ENCODE measurements around the gene OR10H1.
"Not testable (repeated sequence)": the region's sequence is repeated elsewhere in the genome, so short reads cannot be mapped to it uniquely, and the experiment has no call there.

The OR10H1 gene

GRCh38 chr19:15775249-15775648 is 40.2 kb downstream of the OR10H1 start:
- H3K36me3 ChIP-seq (replicated peaks) = no peaks in the 10 kb centered on the region
- H3K9me3 ChIP-seq = no peaks in the 10 kb centered on the region
- H3K27me3 ChIP-seq (ENCODE audit: low read depth) = no peaks in the 10 kb centered on the region
- no peaks in the 10 kb centered on the region for H3K4me1 ChIP-seq
- in situ Hi-C loops (cut with MboI; ENCODE audit: low sequenced_read_pairs) = loop anchor here (5.0 kb wide), 1 partner anchor 98 kb away; no protein-coding TSS in a partner anchor
- DNase-seq (ENCODE audit: low spot score in 2 of 2) = no peak
- no peak overlapping the region for H3K4me3 ChIP-seq

GRCh38 chr19:15774159-15774558 is 41.3 kb downstream of the OR10H1 start:
- H3K36me3 ChIP-seq (replicated peaks); H3K4me3 ChIP-seq; H3K27me3 ChIP-seq (ENCODE audit: low read depth); H3K9me3 ChIP-seq; in situ Hi-C loops (cut with MboI; ENCODE audit: low sequenced_read_pairs); H3K4me1 ChIP-seq; DNase-seq (ENCODE audit: low spot score in 2 of 2): not testable (repeated sequence)

- no peaks in the 10 kb centered on the region for H3K4me1 ChIP-seq
- in situ Hi-C loops (cut with MboI; ENCODE audit: low sequenced_read_pairs) = no loop called here
- no peak for DNase-seq (ENCODE audit: low spot score in 2 of 2)
- H3K27me3 ChIP-seq (ENCODE audit: low read depth) = no peaks in the 10 kb centered on the region
- no peaks in the 10 kb centered on the region for H3K36me3 ChIP-seq (replicated peaks)
- H3K9me3 ChIP-seq = no peaks in the 10 kb centered on the region
- H3K4me3 ChIP-seq = no peak overlapping the region
Measured at GRCh38 chr19:15769586-15769985, 45.9 kb downstream of the OR10H1 start.

GRCh38 chr19:15759962-15760565 is 55.4 kb downstream of the OR10H1 start:
- DNase-seq (ENCODE audit: low spot score in 2 of 2) = peak in 1 of 2 experiments; percentile 13
- no peaks in the 10 kb centered on the region for H3K9me3 ChIP-seq
- H3K27me3 ChIP-seq (ENCODE audit: low read depth) = no peaks in the 10 kb centered on the region
- in situ Hi-C loops (cut with MboI; ENCODE audit: low sequenced_read_pairs) = no loop called here
- no peaks in the 10 kb centered on the region for H3K4me1 ChIP-seq
- H3K36me3 ChIP-seq (replicated peaks) = no peaks in the 10 kb centered on the region
- no peak overlapping the region for H3K4me3 ChIP-seq

- Histone ChIP-seq H3K27me3 (ENCODE audit: low read depth) (no peaks in the 10 kb centered on the region), H3K36me3 (replicated peaks) (no peaks in the 10 kb centered on the region), H3K4me3 (no peak overlapping the region), H3K4me1 (no peaks in the 10 kb centered on the region), H3K9me3 (no peaks in the 10 kb centered on the region)
- in situ Hi-C loops (cut with MboI; ENCODE audit: low sequenced_read_pairs) = no loop called here
- no peak for DNase-seq (ENCODE audit: low spot score in 2 of 2)
Measured at GRCh38 chr19:15758379-15758778, 57.1 kb downstream of the OR10H1 start.
